ENCODE results near the gene TET3. TPM values are rescaled to one million over a fixed set of nuclear protein-coding genes. Genes with fewer than 3 reads are reported as not detected.

Gene TET3
- total and polyA plus RNA-seq, 3 donors from 2014 or later, result 4.3 to 12.2 (median 9.7) TPM

Small RNAs within 50 kb of the gene (small RNA-seq; reads per million reads assigned to genes)
- 0 reads per million in 2 donors for gene AC110801.1
- gene RNA5SP97, result 0 reads per million in 2 donors

Other genes starting within 250 kb of the TET3 start
- 10 to 100 TPM; 29.0 to 34.5 TPM for gene TPRKB, start 247.6 kb upstream of the TET3 start, total RNA-seq
- gene TPRKB, start 247.6 kb upstream of the TET3 start, polyA plus RNA-seq (ENCODE audit: insufficient read depth, low read depth, low replicate concordance), result 72.2 TPM
- 10 to 100 TPM; 55.3 to 56.3 TPM for gene DUSP11, start 204.8 kb upstream of the TET3 start, total RNA-seq
- 32.2 TPM for gene DUSP11, start 204.8 kb upstream of the TET3 start, polyA plus RNA-seq (ENCODE audit: insufficient read depth, low read depth, low replicate concordance)
- gene C2orf78, start 200.7 kb upstream of the TET3 start, total RNA-seq, result 10 to 100 TPM in 1 of 2 donors, 1 to 10 TPM in 1; 3.5 to 18.6 TPM
- 11.6 TPM for gene C2orf78, start 200.7 kb upstream of the TET3 start, polyA plus RNA-seq (ENCODE audit: insufficient read depth, low read depth, low replicate concordance)
- 10 to 100 TPM; 47.4 to 51.2 TPM for gene STAMBP, start 155.9 kb upstream of the TET3 start, total RNA-seq
- 49.0 TPM for gene STAMBP, start 155.9 kb upstream of the TET3 start, polyA plus RNA-seq (ENCODE audit: insufficient read depth, low read depth, low replicate concordance)
- 1 to 10 TPM; 1.3 to 2.7 TPM for gene ACTG2, start 91.9 kb upstream of the TET3 start, total RNA-seq
- gene ACTG2, start 91.9 kb upstream of the TET3 start, polyA plus RNA-seq (ENCODE audit: insufficient read depth, low read depth, low replicate concordance), result 93.4 TPM
- gene DGUOK, start 58.0 kb upstream of the TET3 start, total RNA-seq, result 10 to 100 TPM; 91.0 to 93.9 TPM
- gene DGUOK, start 58.0 kb upstream of the TET3 start, polyA plus RNA-seq (ENCODE audit: insufficient read depth, low read depth, low replicate concordance), result 87.7 TPM
- 10 to 100 TPM; 40.2 to 56.2 TPM for gene BOLA3, start 163.0 kb downstream of the TET3 start, total RNA-seq
- gene BOLA3, start 163.0 kb downstream of the TET3 start, polyA plus RNA-seq (ENCODE audit: insufficient read depth, low read depth, low replicate concordance), result 41.9 TPM
- gene MOB1A, start 194.0 kb downstream of the TET3 start, total RNA-seq, result 10 to 100 TPM; 66.0 to 66.4 TPM
- 73.9 TPM for gene MOB1A, start 194.0 kb downstream of the TET3 start, polyA plus RNA-seq (ENCODE audit: insufficient read depth, low read depth, low replicate concordance)
- 10 to 100 TPM; 19.0 to 23.2 TPM for gene MTHFD2, start 213.7 kb downstream of the TET3 start, total RNA-seq
- gene MTHFD2, start 213.7 kb downstream of the TET3 start, polyA plus RNA-seq (ENCODE audit: insufficient read depth, low read depth, low replicate concordance), result 39.3 TPM

Data from testis (tissue), 3 donors.